Heart left ventricle (tissue), 13 donors: ENCODE results near the gene NIPAL4.

ENCODE experiments used
- CTCF ChIP-seq, 12 donors: fragments of 200-600 bp; sonication (generic) in 4 of 12; IDR thresholded peaks; one replicate each; pipeline versions ENCODE4 v1.5.0 to v1.8.0; 2018 to 2022; ENCODE audit warnings: antibody characterized with exemption in 12 of 12, mild to moderate bottlenecking in 5 of 12
- POLR2A ChIP-seq, 2 donors: fragments of 450-650 bp; IDR thresholded peaks; one replicate each; pipeline ENCODE4 v1.6.1; 2017; ENCODE audit warnings: antibody characterized with exemption in 2 of 2, mild to moderate bottlenecking in 2 of 2, moderate library complexity in 2 of 2
- donor health status: ischemic (EF 13 %, LVEDD 7.1; RV severe dilation, severe dysfunction).
- donor health status: DM: no; HTN: yes; CAD: no.
- donor health status: DM: no; HTN: no; CAD: no.
- donor health status: ischemic (EF 25% LVEDD 6.9; RV normal size, moderate dysfunction).
- donor health status: ischemic (EF 25% LVEDD 5.7; RV mildly dilated, moderate dysfunction).
- donor health status: ischemic (EF 35%, LVEDD 5.7; RV mildly dilated, moderate dysfunction).
- donor health status: nonischemic (EF 11% LVEDD 7.7; RV severe dilation, severe dysfunction).
- donor health status: DM: yes; HTN: yes; CAD: no.
- donor health status: PGD.
- donor health status: ischemic (EF 29% LVEDD 5.4; RV normal size, mild dysfunction).
- donor health status: nonischemic (EF 23%, LVEDD 6.1; RV moderate dilation, normal function).

GRCh38 chr5:157523976-157524375 lies 64.0 kb downstream of the NIPAL4 start:
- TF ChIP-seq CTCF (IDR thresholded peaks at IDR 0.05) = no peak
- TF ChIP-seq POLR2A (IDR thresholded peaks at IDR 0.05) = no peak
